KMS-11 (cell line): ENCODE results near the gene CHST11.

Source experiments
- H2AFZ ChIP-seq: fragments of 200-600 bp; sonication (generic); 2 replicates; pipeline ENCODE4 v1.6.1; 2016; ENCODE audit warnings: antibody characterized with exemption, mixed run types, low read depth
- H3K27ac ChIP-seq: fragments of 200-600 bp; sonication (generic); 2 replicates; pipeline ENCODE4 v1.6.1; 2016; ENCODE audit warnings: mild to moderate bottlenecking, mixed run types
- H3K27me3 ChIP-seq: fragments of 200-600 bp; sonication (generic); 2 replicates; pipeline ENCODE4 v1.6.1; 2017; ENCODE audit warnings: mild to moderate bottlenecking, low read depth, mixed run types, moderate library complexity; ENCODE audit not compliant: insufficient read depth
- H3K36me3 ChIP-seq: fragments of 200-600 bp; sonication (generic); 2 replicates; pipeline ENCODE4 v1.6.1; 2017; ENCODE audit warnings: mild to moderate bottlenecking, mixed run types; ENCODE audit not compliant: insufficient read depth
- H3K4me1 ChIP-seq: fragments of 200-600 bp; sonication (generic); 2 replicates; pipeline ENCODE4 v1.6.1; 2016; ENCODE audit warnings: mild to moderate bottlenecking, low read depth, mixed run types; ENCODE audit not compliant: poor library complexity, severe bottlenecking
- H3K4me2 ChIP-seq: fragments of 200-600 bp; sonication (generic); 2 replicates; pipeline ENCODE4 v1.7.0; 2016; ENCODE audit warnings: mild to moderate bottlenecking, mixed run types
- H3K4me3 ChIP-seq: fragments of 200-600 bp; sonication (generic); IDR thresholded peaks from 2 replicates; pipeline ENCODE4 v1.6.1; 2017; ENCODE audit warnings: low read depth, low read length, mixed read lengths; ENCODE audit not compliant: insufficient read depth
- H3K79me2 ChIP-seq: fragments of 200-600 bp; sonication (generic); 2 replicates; pipeline ENCODE4 v1.6.1; 2016; ENCODE audit warnings: low read depth, mixed run types; ENCODE audit not compliant: insufficient read depth
- H3K9ac ChIP-seq: fragments of 200-600 bp; sonication (generic); 2 replicates; pipeline ENCODE4 v1.6.1; 2016; ENCODE audit warnings: mild to moderate bottlenecking, mixed run types
- H4K20me1 ChIP-seq: fragments of 200-600 bp; sonication (generic); 2 replicates; pipeline ENCODE4 v1.6.1; 2016; ENCODE audit warnings: mild to moderate bottlenecking, mixed run types; ENCODE audit not compliant: insufficient read depth
- CTCF ChIP-seq: fragments of 200-600 bp; sonication (generic); conservative IDR thresholded peaks from 2 replicates; pipeline ENCODE4 v1.6.1; 2017; ENCODE audit warnings: low read depth, mild to moderate bottlenecking, antibody characterized with exemption, low read length, moderate library complexity, mixed read lengths

Gene CHST11

GRCh38 chr12:104520242-104520900 is 63.6 kb downstream of the CHST11 start:
- H3K79me2 ChIP-seq = no peaks in the 10 kb centered on the region

GRCh38 chr12:104521731-104522130 is 65.0 kb downstream of the CHST11 start:
- no peaks in the 10 kb centered on the region for H3K27me3 ChIP-seq
- H3K4me2 ChIP-seq = no peak overlapping the region
- no peak for TF ChIP-seq CTCF
- H3K27ac ChIP-seq = no peak overlapping the region
- H3K36me3 ChIP-seq = no peaks in the 10 kb centered on the region
- H3K4me3 ChIP-seq = no peak overlapping the region
- H3K9ac ChIP-seq = no peak overlapping the region
- no peaks in the 10 kb centered on the region for H4K20me1 ChIP-seq
- H3K4me1 ChIP-seq = peaks cover 11% of the 10 kb centered on the region
- H3K79me2 ChIP-seq = no peaks in the 10 kb centered on the region
- H2AFZ ChIP-seq = no peak overlapping the region

More at GRCh38 chr12:104520242-104520900, 63.6 kb downstream of the CHST11 start:
- Histone ChIP-seq H3K27ac (no peak overlapping the region), H2AFZ (no peak overlapping the region), H3K4me1 (peaks cover 11% of the 10 kb centered on the region), H3K4me2 (no peak overlapping the region), H3K4me3 (no peak overlapping the region), H3K36me3 (no peaks in the 10 kb centered on the region), H3K9ac (no peak overlapping the region), H3K27me3 (no peaks in the 10 kb centered on the region), H4K20me1 (no peaks in the 10 kb centered on the region)
- no peak for TF ChIP-seq CTCF

- no peak overlapping the region for H3K9ac ChIP-seq
- no peak overlapping the region for H2AFZ ChIP-seq
- H3K4me1 ChIP-seq = peaks cover 11% of the 10 kb centered on the region
- no peaks in the 10 kb centered on the region for H3K79me2 ChIP-seq
- no peak overlapping the region for H3K27ac ChIP-seq
- H4K20me1 ChIP-seq = no peaks in the 10 kb centered on the region
- no peaks in the 10 kb centered on the region for H3K36me3 ChIP-seq
- TF ChIP-seq CTCF = no peak
- H3K4me3 ChIP-seq = no peak overlapping the region
- H3K4me2 ChIP-seq = no peak overlapping the region
- H3K27me3 ChIP-seq = no peaks in the 10 kb centered on the region
Measured at GRCh38 chr12:104522985-104523722, 66.4 kb downstream of the CHST11 start.

GRCh38 chr12:104524034-104524832 is 67.5 kb downstream of the CHST11 start:
- Histone ChIP-seq H4K20me1 (no peaks in the 10 kb centered on the region), H3K4me1 (peaks cover 11% of the 10 kb centered on the region), H2AFZ (no peak overlapping the region), H3K27me3 (no peaks in the 10 kb centered on the region), H3K4me2 (no peak overlapping the region), H3K9ac (no peak overlapping the region), H3K36me3 (no peaks in the 10 kb centered on the region), H3K4me3 (no peak overlapping the region), H3K27ac (no peak overlapping the region), H3K79me2 (no peaks in the 10 kb centered on the region)
- TF ChIP-seq CTCF = no peak
